IMR-90 (cell line): ENCODE results near the gene SARDH. TPM values are rescaled to one million over a fixed set of nuclear protein-coding genes. Genes with fewer than 3 reads are reported as not detected.

Source experiments
- POLR2A ChIP-seq: IDR thresholded peaks from 2 replicates; pipeline ENCODE4 v1.6.1; 2012; ENCODE audit warnings: mild to moderate bottlenecking, low read depth, low read length
- polyA plus RNA-seq, 3 experiments: library from polyadenylated mRNA; depleted of rRNA; stranded (reverse); fragments of >200 nt; gene quantifications; 2 replicates each; pipeline ENCODE4 v1.2.3, GENCODE V29; 2012; ENCODE audit warnings: low replicate concordance in 1 of 3
- total RNA-seq: library from RNA; depleted of rRNA; stranded (reverse); fragments of >200 nt; gene quantifications from 2 replicates; pipeline ENCODE4 v1.2.3, GENCODE V29; 2012
- TF ChIP-seq, protein P1 (sequence below): conservative IDR thresholded peaks from 2 replicates; pipeline ENCODE4 v1.5.1; 2012; ENCODE audit warnings: mild to moderate bottlenecking, low read depth, low read length, improper control_type of control experiment
- TF ChIP-seq, protein P2 (sequence below): fragments of 150-350 bp; IDR thresholded peaks from 2 replicates; pipeline ENCODE4 v1.6.1; 2017; ENCODE audit warnings: mild to moderate bottlenecking, antibody characterized with exemption, low read length, low read depth

Gene SARDH
- total and polyA plus RNA-seq, 2 of the 4 experiments (the other 2 are of a cell fraction): 5.0 to 7.5 TPM

DNA sequence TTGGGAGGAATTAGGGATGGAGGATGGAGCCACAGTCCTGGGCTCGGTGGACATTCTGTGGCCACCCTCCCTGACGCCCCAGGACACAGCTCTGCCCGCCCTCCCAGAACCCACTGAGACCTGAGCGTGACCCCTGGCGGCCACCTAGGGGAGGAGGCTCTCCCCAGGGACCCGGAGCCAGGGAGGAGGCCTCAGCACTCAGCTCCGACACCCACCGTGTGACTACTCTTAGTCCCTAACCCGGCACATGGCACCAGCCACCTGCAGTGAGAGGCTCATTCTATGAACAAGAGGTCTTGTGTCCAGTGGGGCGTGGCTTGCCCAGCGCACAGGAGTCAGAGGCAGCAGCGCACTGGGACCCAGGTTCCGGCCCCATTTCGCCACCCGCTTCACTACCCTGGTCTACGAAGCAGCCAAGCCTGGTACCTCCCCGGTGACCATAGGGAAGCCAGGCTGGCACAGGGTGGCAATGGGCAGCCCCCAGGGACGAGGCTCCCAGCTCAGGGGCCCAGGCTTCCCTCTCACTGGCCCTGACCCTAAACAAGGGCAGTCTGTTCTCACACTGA is 10.2 kb downstream of the SARDH start (continued):
- TF ChIP-seq, protein P1, sequence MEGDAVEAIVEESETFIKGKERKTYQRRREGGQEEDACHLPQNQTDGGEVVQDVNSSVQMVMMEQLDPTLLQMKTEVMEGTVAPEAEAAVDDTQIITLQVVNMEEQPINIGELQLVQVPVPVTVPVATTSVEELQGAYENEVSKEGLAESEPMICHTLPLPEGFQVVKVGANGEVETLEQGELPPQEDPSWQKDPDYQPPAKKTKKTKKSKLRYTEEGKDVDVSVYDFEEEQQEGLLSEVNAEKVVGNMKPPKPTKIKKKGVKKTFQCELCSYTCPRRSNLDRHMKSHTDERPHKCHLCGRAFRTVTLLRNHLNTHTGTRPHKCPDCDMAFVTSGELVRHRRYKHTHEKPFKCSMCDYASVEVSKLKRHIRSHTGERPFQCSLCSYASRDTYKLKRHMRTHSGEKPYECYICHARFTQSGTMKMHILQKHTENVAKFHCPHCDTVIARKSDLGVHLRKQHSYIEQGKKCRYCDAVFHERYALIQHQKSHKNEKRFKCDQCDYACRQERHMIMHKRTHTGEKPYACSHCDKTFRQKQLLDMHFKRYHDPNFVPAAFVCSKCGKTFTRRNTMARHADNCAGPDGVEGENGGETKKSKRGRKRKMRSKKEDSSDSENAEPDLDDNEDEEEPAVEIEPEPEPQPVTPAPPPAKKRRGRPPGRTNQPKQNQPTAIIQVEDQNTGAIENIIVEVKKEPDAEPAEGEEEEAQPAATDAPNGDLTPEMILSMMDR: no peak
- TF ChIP-seq POLR2A: no peak
- TF ChIP-seq, protein P2, sequence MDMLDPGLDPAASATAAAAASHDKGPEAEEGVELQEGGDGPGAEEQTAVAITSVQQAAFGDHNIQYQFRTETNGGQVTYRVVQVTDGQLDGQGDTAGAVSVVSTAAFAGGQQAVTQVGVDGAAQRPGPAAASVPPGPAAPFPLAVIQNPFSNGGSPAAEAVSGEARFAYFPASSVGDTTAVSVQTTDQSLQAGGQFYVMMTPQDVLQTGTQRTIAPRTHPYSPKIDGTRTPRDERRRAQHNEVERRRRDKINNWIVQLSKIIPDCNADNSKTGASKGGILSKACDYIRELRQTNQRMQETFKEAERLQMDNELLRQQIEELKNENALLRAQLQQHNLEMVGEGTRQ: no peak
